NK-92 treated with Interleukin-12 subunit alpha and Interleukin-12 subunit beta, amount 100 ng/mL, for 24 hours (cell line): ENCODE measurements around the gene FNDC8.
"Not testable (repeated sequence)": the region's sequence is repeated elsewhere in the genome, so short reads cannot be mapped to it uniquely, and the experiment has no call there.

Experiments
- DNase-seq: peaks from one replicate; lab custom pipeline; 2025; lab: John Stamatoyannopoulos, UW

Gene FNDC8

DNA sequence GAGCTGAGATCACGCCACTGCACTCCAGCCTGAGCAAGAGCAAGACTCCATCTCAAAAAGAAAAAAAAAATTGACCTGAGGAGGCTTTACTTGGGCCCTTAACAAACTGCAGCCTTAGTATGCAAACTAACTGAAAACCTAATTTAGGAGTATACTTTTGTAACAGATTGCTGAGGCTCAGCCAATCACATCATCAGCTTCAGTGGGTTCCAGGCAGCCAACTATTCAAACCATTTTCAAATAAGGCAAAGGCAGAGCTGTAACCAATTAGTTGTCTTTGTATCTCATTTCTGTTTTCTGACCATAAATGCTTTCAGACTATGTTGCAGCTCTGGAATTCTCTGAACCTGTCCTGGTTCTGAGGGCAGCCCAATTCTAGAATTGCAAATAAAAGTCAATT is 25.7 kb upstream of the FNDC8 start:
- DNase-seq: no peak

DNA sequence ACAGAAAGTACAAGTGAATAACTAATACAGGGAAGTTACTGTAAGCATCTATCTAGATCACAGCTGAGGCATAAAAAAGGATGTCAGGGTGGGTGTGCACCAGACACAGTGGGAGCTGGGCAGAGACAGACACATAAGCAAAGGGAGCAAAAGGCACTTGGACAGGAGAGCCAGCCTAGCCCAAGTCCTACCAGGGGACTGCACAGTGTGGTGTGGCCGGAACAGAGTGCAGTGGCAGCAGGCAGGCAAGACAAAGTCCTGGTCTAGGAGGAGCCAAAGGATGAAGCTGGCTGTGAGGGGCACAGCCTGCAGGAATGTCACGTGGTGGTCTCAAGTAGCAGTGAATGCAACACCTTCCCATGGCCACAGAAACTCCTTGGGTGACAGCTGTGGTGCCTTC is 23.6 kb upstream of the FNDC8 start:
- no peak for DNase-seq

DNA sequence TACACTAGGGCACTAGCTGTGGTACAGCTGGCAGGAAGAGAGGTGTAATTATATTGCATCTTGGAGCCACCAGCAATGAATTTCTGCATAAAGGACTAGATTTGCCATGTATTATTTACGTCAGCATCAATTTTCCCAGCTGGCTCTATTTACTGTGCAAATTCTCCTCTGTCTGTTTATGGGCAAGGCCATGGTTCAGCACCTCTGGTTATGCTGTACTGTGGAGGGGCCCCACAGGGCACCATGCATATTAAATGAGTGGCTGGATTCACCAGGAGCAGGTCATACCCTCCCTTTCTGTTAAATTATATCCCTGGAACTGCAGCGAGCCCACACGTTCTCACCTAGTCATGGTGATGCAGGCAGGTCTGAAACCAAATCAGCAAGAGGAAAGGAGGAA is 21.5 kb upstream of the FNDC8 start:
- DNase-seq: no peak

DNA sequence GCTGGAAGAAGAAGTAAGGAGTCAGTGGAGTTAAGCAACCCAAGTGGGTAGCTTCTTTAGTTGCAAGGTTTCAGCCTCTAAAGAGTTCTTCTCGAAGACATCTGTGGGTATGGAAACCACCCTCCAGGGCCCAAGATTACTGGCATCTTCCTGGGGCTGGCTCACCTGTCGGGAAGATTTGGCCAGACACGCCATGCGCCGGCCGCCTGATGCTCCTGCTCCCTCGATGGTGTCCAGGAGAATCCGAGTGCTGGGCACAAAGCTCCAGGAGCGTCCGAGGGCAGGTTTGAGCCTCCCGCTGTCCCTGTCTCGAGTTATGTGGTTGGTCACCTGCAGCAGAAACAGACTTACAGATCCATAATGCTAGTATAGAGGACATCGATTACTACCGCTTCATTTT is 20.4 kb upstream of the FNDC8 start:
- no peak for DNase-seq

DNA sequence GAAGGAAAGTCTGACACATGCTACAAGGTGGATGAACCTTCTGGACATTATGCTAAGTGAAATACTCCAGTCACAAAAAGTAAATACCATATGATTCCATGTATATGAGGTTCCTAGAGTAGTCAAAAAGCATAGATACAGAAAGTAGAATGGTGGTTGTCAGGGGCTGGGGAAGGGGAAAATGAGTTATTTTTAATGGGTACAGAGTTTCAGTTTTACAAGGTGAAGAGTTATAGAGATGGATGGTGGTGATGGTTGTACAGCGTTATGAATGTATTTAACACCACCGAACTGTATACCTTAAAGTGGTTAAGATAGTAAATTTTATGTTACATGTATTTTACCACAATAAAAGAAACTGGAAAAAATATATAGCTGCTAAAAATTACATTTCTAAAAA is 19.7 kb upstream of the FNDC8 start:
- no peak for DNase-seq

DNA sequence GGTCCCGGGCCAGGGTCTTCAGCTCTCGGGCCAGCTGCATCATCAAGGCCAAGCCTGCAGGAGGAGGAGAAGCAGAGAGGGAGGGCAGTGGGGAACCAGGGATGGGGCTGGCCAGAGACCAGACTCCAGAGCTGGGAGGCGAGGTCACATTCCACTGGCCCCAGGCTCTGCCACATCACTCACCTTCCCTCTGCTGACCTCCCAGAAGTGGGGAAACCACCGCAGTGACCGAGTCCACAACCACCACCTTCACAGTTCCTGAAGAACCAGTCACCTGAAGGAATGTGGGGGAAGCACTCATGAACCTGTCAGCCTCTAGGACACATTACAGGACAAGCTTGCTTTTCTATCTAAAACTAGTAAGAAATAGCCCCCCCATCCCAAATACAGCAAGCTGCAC is 18.1 kb upstream of the FNDC8 start:
- DNase-seq: no peak

DNA sequence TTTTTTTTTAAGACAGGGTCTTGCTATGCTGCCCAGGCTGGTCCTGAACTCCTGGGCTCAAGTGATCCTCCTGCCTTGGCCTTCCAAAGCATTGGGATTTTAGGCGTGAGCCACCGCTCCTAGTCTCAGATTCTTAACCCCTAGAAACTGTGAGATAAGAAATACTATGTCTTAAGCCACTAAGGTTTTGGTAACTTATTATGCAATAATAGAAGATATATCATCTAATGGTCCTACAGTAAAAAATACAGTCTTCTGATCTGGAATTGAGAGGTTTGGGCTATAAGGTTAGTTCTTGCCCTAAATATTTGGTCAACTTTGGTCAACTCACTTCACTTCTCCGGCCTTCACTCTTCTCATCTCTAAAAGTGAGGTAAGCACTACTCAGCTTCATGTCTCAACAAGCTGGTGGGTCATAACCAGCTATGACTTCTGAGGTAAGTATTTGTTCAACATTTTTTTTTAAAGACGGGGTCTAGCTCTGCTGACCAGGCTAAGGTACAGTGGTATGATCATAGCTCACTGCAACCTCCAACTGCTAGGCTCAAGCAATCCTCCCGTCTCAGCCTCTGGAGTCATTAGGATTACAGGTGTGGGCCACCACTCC is 16.5 kb upstream of the FNDC8 start:
- DNase-seq: no peak

DNA sequence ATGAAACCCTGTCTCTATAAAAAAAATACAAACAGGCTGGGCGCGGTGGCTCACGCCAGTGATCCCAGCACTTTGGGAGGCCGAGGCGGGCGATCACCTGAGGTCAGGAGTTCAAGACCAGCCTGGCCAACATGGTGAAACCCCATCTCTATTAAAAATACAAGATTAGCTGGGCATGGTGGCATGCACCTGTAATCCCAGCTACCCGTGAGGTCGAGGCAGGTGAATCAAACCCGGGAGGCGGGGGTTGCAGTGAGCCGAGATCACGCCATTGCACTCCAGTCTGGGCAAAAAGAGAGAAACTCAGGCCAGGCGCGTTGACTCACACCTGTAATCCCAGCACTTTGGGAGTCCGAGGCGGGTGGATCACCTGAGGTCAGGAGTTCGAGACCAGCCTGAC is 10.6 kb upstream of the FNDC8 start:
- DNase-seq: not testable (repeated sequence)

DNA sequence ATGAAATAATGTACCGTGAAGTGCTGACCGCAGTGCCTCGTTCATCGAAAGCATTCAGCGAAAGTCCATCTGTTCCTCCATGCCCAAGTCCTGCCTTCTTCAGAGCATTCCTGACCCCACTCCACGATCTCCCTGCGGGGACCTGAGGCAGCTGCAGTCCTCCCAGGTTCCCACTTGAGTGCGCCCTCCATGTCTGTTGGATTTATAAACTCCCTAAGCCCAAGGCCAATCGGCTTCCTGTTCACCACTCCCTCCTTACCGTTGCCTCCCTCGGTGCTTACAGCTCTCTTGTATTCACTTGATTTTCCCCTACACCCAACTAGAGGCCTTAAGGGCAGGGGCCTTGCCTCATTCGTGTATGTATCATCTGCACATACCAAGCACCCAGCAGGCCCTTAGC is 4.6 kb upstream of the FNDC8 start:
- no peak for DNase-seq

DNA sequence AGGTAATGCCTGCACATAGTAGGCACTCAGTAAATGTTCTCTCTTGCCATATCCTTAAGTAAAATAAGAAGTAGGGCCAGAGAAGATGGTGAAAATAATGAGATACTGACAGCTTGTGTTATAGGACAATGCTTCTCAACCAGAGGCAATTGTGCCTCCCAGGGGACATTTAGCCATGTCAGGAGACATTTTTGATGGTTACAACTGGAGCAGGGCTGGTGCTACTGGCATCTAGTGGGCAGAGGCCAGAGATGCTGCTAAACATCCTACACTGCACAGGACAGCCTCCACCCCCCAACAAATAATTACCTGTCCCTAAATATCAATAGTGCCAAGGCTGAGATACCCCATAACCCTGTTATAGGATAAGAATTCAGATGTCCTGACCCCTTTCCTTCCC is 3.4 kb upstream of the FNDC8 start:
- DNase-seq: no peak

DNA sequence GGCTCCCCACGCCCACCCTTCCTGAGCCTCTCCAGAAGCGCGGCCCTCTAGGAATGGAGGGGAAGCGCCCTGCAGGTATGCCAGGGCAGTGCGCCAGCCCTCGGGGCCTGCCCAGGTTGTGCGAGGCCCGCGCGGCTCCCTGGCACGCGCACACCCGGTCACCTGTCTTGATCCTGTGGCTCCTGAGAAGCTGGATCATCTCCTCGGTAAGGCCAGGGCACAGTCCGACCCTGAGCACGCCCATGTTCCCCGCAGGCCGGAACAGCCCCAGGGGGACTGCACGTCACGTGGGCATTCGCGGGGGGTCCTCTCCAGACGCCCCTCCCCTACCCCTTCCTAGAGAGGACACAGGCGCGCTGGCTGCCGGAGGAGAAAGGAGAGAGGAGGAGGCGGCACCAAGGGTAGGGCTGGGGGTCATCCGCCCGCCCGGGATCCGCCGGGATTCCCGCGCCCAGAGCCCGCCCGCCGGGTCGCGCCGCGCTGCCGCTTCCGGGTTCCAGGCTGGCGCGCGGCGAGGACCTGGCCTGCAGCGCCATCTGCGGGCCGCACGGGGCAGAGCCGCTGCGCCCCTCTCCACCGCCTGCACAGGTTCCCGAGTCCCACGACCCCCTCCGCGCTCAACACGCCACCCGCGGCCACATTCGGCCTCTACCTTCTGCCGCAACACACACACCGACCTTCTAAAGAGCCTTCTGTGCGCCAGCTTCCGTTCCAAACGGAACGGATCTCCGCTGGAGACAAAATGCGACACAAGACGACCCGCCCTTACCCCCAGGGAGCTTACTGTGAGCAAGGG is 1.8 kb upstream of the FNDC8 start, which contains the start of gene RAD51D:
TSS of gene RAD51D (minus strand) at position 491 of the 796 bp plus-strand sequence. CDS start at position 244, 247 bp downstream.
- peak; percentile 60 for DNase-seq

DNA sequence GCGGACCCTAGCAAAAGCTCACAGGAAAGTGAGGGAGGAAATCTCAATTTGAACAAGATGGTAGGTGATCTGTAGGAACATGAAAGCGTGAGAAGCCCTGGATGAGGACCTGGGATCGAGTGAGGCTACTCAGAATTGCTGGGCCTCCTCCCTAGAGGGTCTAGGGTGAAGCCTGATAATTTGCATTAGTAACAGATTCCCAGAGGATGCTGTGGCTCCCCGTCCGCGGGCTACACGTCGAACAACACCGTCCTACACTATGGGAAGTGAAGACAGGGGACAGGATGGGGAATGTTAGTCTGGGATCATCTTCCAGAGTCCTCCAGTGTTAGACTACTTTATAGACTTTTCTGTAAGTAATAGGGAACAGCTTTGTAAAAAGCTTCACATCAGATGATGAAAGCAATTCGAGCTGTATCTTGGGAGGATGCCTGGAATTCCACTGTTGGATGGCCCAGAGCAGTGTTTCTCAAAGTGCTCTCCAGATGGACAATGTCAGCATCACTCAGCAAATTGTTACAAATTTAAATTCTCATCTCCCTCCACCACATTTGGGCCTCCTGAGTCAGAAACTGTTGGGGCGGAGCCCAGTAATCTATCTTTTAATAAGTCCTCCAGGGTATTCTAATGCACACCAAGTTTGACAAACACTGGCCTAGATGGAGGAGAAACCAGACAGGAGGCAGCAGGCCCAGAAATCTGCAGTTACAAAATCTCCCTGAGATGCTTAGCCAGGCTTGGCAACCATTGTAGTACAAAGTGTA is 6.5 kb downstream of the FNDC8 start:
- no peak for DNase-seq

DNA sequence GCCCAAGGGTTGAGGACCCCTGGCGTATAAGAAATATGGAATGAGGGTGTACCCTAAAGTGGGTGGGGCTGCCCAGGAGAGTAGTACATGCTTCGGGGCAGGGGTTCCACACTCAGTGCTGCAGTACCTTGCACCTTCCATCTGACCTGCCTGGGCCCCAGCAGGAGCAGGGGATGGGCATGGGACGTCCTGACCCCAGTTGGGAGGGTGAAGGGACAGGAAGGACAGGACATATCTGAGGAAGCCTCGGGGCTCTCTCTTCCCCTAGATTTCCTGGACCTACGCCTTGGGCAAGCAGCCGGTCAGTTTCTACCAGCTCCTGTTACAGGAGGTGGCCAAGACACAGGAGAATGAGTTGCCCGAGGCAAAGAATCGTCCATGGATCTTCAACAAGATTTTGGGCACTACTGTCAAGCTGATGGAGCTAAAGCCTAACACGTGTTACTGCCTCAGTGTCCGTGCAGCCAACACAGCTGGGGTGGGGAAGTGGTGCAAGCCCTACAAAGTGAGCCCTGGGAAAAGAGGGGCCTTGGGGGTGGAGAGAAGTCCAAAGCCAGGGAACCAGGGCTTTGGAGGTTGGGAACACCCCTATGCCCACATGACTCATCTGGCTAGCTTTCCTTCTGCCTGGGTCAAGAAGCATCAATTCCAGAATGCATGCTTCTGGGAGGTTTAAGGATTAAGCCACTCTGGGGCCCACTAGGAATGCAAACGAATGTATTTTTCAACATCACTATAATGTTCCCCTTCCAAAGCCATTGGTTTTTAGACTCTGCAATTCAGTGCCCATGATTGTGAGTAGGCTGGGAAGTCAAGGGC is 7.9 kb downstream of the FNDC8 start:
- no peak for DNase-seq

DNA sequence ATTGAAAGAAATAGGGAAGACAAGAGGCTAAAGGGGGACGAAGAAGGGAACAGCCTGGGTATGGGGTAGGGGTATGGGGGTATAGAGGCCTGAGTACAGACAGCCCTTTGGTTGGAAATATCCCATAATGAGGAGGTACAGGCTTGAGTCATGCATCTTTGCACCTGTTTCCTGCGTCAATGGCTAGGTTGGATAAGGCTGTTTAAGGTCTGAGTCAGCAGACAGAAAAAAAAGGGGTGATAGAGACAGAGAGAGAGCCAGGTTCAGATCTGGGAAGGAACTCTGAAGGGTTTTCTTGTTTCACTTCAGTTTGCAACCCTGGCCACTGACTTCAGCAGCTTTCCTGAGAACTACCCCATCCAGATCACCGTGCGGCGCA is 8.5 kb downstream of the FNDC8 start:
- no peak for DNase-seq

DNA sequence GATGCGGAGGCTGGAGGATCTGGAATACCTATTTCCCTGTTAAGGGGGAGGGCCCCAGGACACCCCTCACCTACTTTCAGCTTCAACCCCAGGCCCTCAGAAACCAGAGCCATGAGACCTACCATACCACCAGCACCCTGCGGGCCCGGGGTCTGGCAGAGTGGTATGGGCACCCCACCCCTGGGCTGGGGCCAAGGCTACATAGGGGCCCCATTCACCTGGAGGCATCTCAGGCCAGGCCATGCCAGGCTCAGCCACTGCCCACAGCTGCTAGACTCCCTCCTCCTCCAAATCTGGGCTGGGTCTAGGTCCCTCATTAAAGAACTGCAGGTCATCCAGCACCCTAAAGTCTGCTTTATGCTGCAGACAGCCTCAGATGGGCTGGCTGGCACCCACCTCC is 9.0 kb downstream of the FNDC8 start:
- DNase-seq: no peak

DNA sequence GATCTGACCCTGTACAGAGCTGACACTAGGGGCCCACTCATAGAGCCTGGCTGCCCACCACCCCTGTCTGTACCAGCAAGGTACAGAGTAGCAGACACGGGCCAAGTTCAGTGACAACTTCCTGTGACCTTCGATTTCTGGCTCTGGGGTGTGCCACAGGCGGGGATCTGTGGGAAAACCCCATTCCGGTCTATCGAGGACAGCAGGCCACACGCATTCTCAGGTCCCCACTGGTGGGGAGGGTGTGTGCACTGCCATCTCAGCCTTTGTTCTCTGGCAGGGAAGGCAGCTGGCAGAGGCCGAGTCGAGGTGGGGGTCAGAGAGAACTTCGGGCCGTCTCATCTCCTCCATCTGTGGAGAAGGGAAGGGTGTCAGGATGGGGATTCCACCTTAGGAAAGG is 10.7 kb downstream of the FNDC8 start:
- DNase-seq: no peak

DNA sequence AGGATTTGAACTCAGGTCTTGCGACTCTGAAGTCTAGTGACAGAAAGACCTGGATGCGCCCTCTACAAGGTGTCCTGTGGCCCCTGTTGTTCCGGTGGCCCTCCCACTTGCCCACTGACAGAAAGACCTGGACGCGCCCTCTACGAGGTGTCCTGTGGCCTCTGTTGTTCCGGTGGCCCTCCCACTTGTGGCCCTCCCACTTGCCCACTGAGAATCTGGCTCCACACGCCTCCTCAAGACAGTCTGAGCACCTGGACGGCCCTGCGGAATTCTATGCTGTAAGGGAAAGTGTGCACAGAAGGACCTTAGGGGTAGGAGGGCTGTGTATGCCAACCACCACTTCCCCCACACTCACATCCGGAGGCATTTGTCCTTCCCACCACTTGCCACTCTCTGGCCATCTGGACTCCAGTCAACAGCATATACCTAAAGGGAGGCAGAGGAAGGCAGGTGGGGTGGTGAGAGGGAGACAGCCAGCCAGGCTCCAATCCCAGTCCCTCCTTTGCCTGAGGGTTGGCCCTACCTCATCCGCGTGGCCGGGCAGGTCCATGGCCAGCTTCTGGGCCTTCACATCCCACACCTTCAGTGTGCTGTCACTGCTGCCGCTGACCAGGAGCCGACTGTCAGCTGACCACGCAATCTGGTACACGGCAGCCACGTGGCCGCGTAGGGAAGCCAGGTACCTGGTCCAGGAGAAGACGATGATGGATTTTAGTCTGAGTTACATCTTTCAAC is 11.6 kb downstream of the FNDC8 start:
- no peak for DNase-seq

DNA sequence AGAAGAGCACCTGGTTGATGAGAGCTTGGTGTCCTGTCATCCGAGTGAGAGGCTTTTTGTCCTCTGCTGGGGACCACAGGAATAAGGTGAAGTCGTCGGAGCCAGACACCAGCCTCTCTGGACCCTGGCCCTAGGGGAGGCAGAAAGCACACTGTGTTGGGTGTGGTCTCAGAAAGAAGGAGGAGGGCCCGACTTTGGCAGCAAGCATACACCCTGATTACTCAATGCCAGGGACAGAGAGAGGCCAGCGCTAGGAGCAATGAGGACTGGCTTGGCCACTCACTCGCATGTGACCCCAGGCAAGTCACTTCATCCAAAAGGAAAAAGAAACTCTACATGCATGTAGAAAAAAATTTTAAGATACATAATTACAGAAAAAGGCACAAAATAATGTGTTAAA is 13.9 kb downstream of the FNDC8 start:
- no peak for DNase-seq

DNA sequence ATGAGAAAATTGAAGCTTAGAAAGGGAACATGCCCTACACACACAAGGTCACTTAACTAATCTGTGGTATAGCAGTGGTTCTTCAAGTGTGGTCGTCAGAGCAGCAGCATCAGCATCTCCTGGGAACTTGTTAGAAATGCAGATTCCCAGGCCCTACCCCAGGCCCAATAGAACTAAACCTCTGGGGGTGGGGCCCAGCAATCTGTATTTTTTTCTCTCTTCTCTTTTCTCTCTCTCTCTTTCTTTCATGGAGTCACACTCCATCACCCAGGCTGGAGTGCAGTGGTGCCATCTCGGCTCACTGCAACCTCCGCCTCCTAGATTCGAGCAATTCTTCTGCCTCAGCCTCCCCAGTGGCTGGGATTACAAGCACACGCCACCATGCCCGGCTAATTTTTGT is 16.8 kb downstream of the FNDC8 start:
- DNase-seq: no peak

DNA sequence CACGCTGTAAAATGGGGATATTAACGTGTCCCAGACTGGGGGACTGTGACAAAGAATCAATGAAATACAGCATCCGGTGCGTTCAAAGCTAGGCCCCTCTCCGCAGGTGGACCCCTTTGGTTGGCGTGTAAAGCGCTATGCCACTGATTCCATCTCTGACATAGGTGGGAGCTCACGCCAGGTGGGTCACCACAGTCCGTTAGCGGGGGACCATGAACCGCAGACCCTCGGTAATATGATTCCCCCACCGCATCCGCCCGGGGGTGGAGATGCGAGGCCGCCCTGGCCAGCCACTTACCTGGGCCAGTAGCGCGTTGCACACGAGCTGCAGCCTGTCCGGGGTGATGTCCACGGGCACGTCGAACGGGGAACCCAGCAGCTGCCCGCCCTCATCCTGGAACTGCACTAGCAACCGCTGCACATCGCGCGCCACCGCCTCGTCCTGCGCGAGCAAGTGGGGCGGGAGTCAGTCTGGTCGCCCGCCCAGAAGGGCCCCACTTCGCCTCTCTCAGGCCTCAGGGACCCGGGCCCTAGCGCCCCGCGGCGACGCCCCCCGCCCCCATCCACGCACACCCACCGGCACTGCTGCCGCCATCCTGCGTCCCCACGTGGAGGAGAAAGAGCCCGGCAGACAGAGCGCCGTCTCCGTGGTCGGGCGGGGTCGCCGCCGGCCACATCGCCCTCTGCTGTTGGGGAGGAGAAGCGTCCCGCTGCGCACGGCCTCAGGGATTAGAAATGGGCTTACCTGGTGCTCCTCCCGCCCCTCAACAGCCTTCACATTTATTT is 20.5 kb downstream of the FNDC8 start, which contains the start of gene NLE1:
TSS of gene NLE1 (minus strand) at position 623 of the 786 bp plus-strand sequence. CDS start at position 595, 28 bp downstream.
- DNase-seq: peak; percentile 81

DNA sequence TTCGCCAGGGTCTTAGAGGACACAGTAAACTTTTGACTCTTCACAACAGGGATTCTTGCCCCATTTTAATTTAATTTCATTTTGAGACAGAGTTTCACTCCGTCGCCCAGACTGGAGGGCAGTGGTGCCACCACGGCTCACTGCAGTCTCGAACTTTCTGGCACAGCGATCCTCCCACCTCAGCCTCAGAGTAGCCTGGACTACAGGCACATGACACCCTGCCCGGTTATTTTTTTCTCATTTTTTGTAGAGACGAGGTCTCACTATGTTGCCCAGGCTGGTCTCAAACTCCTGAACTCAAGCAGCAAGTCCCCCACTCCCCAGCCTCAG is 21.0 kb downstream of the FNDC8 start:
- DNase-seq: no peak
